IPS-NIHi7 (cell line): ENCODE results near the gene CDHR1.
A peak's percentile ranks its signal among the peaks of the same experiment; 100 is the strongest.

Experiments used
- DNase-seq: peaks from one replicate; pipeline ENCODE4 v3.0.0; 2012; ENCODE audit warnings: mixed read lengths; ENCODE audit errors: extremely low spot score

Gene CDHR1

GRCh38 chr10:84262190-84262956 lies 68.0 kb downstream of the CDHR1 start:
- no peak for DNase-seq

- no peak for DNase-seq
These were observed 69.4 kb downstream of the CDHR1 start for GRCh38 chr10:84263716-84264115.

GRCh38 chr10:84264611-84265141 lies 70.3 kb downstream of the CDHR1 start:
- peak; percentile 87 for DNase-seq

GRCh38 chr10:84265418-84265817 lies 71.1 kb downstream of the CDHR1 start:
- no peak for DNase-seq

GRCh38 chr10:84267503-84268126 lies 73.3 kb downstream of the CDHR1 start:
- DNase-seq = peak; percentile 74

- DNase-seq = no peak
These were observed 74.8 kb downstream of the CDHR1 start for GRCh38 chr10:84269162-84269561.
